HCT116 (cell line): ENCODE results near the gene RNF220. TPM values are rescaled to one million over a fixed set of nuclear protein-coding genes. Genes with fewer than 3 reads are reported as not detected.

ENCODE experiments used
- ATAC-seq: fragments of 200-7000 bp; cut with Tn5 transposase; 2 replicates; pipeline ENCODE4 v1.9.1; 2020; ENCODE audit warnings: mild to moderate bottlenecking, moderate library complexity
- BruUV-seq: library from RNA; stranded (reverse); fragments of 400-500 nt; replicated peaks from 2 replicates; lab custom pipeline; 2021; lab: Mats Ljungman, UMichigan
- CTCF ChIA-PET: fragments of 300-600 bp; sonication (Branson Sonifier 250); formaldehyde crosslinking; loops from one replicate; lab custom pipeline; 2021; ENCODE audit warnings: antibody characterized with exemption; lab: Charles Lee
- POLR2A ChIA-PET: fragments of 300-600, 350-600 bp; sonication (Branson Sonifier 250); formaldehyde crosslinking; loops from one replicate; lab custom pipeline; 2021; ENCODE audit warnings: antibody characterized with exemption; lab: Charles Lee
- RAD21 ChIA-PET, 2 experiments: fragments of 300-600 bp; sonication (Branson Sonifier 250); formaldehyde crosslinking; loops; one replicate each; lab custom pipeline; 2023; ENCODE audit warnings: low total read pairs in 2 of 2; ENCODE audit not compliant: uncharacterized antibody in 2 of 2, unreplicated experiment in 2 of 2, low non-redundant PET in 1 of 2; lab: Charles Lee
- DNase-seq: peaks from one replicate; pipeline ENCODE4 v3.0.0-alpha.2; 2010; ENCODE audit warnings: low read depth, low spot score
- H2AFZ ChIP-seq: fragments of 200-600 bp; shearing (Covaris generic), sonication (generic); 2 replicates; pipeline ENCODE4 v1.6.1; 2017; ENCODE audit warnings: low read depth, mixed run types, mixed read lengths, antibody characterized with exemption, low read length; ENCODE audit not compliant: poor library complexity, severe bottlenecking
- H3K27ac ChIP-seq: 2 replicates; pipeline ENCODE4 v1.5.1; 2012; ENCODE audit warnings: low read depth, low read length
- H3K27me3 ChIP-seq: fragments of 200-600 bp; sonication (generic); 2 replicates; pipeline ENCODE4 v1.6.1; 2016; ENCODE audit warnings: mixed run types, low read length, mixed read lengths; ENCODE audit not compliant: insufficient read depth
- H3K36me3 ChIP-seq, 2 experiments: fragments of 200-500 bp in 1 of 2; fragments of 200-600 bp in 1 of 2; sonication (Bioruptor generic) in 1 of 2; sonication (generic) in 1 of 2; 2 replicates each; pipeline versions ENCODE4 v1.5.1 to v1.6.1; 2014 to 2016; ENCODE audit warnings: low read length in 2 of 2, inconsistent platforms in 1 of 2, mixed read lengths in 1 of 2, mixed run types in 1 of 2; ENCODE audit not compliant: insufficient read depth in 2 of 2, control insufficient read depth in 1 of 2
- H3K4me1 ChIP-seq, 2 experiments: fragments of 200-600 bp in 1 of 2; sonication (generic) in 1 of 2; 2 replicates each; pipeline versions ENCODE4 v1.5.1 to v1.6.1; 2012 to 2017; ENCODE audit warnings: low read length in 2 of 2, inconsistent platforms in 1 of 2, mild to moderate bottlenecking in 1 of 2, mixed read lengths in 1 of 2, mixed run types in 1 of 2, moderate library complexity in 1 of 2; ENCODE audit not compliant: insufficient read depth in 2 of 2, control insufficient read depth in 1 of 2
- H3K4me2 ChIP-seq: fragments of 200-600 bp; sonication (generic); 2 replicates; pipeline ENCODE4 v1.6.1; 2017; ENCODE audit warnings: mixed run types, low read length, mixed read lengths
- H3K4me3 ChIP-seq, 2 experiments: fragments of 200-600 bp in 1 of 2; sonication (generic) in 1 of 2; replicated peaks in 1 of 2; 2 replicates each; pipeline ENCODE4 v1.5.1; 2011 to 2016; ENCODE audit warnings: low read length in 2 of 2, control low read depth in 1 of 2, low read depth in 1 of 2, mild to moderate bottlenecking in 1 of 2, mixed read lengths in 1 of 2, mixed run types in 1 of 2
- H3K79me2 ChIP-seq: fragments of 200-600 bp; sonication (generic); 2 replicates; pipeline ENCODE4 v1.6.1; 2017; ENCODE audit warnings: mild to moderate bottlenecking, mixed run types, low read length, moderate library complexity, mixed read lengths; ENCODE audit not compliant: insufficient read depth
- H3K9ac ChIP-seq: fragments of 200-600 bp; sonication (generic); 2 replicates; pipeline ENCODE4 v1.6.1; 2016; ENCODE audit warnings: low read length, mixed read lengths
- H3K9me2 ChIP-seq: fragments of 200-600 bp; sonication (generic), shearing (Covaris generic); 2 replicates; pipeline ENCODE4 v1.6.1; 2017; ENCODE audit warnings: mixed run types, mild to moderate bottlenecking, moderate library complexity; ENCODE audit not compliant: insufficient read depth
- H3K9me3 ChIP-seq, 2 experiments: fragments of 200-500 bp in 1 of 2; fragments of 200-600 bp in 1 of 2; sonication (Bioruptor generic) in 1 of 2; sonication (generic) in 1 of 2; 2 replicates each; pipeline ENCODE4 v1.6.1; 2014 to 2017; ENCODE audit warnings: low read length in 2 of 2, mixed read lengths in 2 of 2, inconsistent platforms in 1 of 2, low read depth in 1 of 2, mild to moderate bottlenecking in 1 of 2, mixed run types in 1 of 2, moderate library complexity in 1 of 2; ENCODE audit not compliant: control insufficient read depth in 1 of 2, insufficient read depth in 1 of 2
- H4K20me1 ChIP-seq: fragments of 200-600 bp; sonication (generic), shearing (Covaris generic); 2 replicates; pipeline ENCODE4 v1.6.1; 2017; ENCODE audit warnings: mixed run types, mild to moderate bottlenecking, moderate library complexity; ENCODE audit not compliant: insufficient read depth
- ATF3 ChIP-seq: IDR thresholded peaks from 2 replicates; pipeline ENCODE4 v1.6.1; 2012
- CBX3 ChIP-seq: IDR thresholded peaks from 2 replicates; pipeline ENCODE4 v1.6.1; 2012; ENCODE audit warnings: low read depth
- CEBPB ChIP-seq: IDR thresholded peaks from 2 replicates; pipeline ENCODE4 v1.6.1; 2012; ENCODE audit warnings: low read depth
- CTCF ChIP-seq, 3 experiments: fragments of 200-600 bp in 1 of 3; sonication (generic) in 1 of 3; IDR thresholded peaks in 2 of 3; conservative IDR thresholded peaks in 1 of 3; 2 replicates each; pipeline ENCODE4 v1.5.1; 2012 to 2017; ENCODE audit warnings: low read depth in 2 of 3, low read length in 2 of 3, antibody characterized with exemption in 1 of 3, borderline replicate concordance in 1 of 3, control low read depth in 1 of 3, mild to moderate bottlenecking in 1 of 3, mixed read lengths in 1 of 3, mixed run types in 1 of 3, moderate library complexity in 1 of 3; ENCODE audit not compliant: insufficient read depth in 1 of 3
- ELF1 ChIP-seq: IDR thresholded peaks from 2 replicates; pipeline ENCODE4 v1.6.1; 2012; ENCODE audit warnings: low read depth, borderline replicate concordance
- EZH2 ChIP-seq: fragments of 200-600 bp; sonication (generic); IDR thresholded peaks from 2 replicates; pipeline ENCODE4 v1.6.1; 2017; ENCODE audit warnings: antibody characterized with exemption, mixed run types
- EZH2phosphoT487 ChIP-seq: fragments of 200-600 bp; IDR thresholded peaks from 2 replicates; pipeline ENCODE4 v1.6.1; 2018; ENCODE audit warnings: antibody characterized with exemption, borderline replicate concordance
- FOSL1 ChIP-seq: IDR thresholded peaks from 2 replicates; pipeline ENCODE4 v1.6.1; 2012; ENCODE audit warnings: low read depth
- POLR2A ChIP-seq: IDR thresholded peaks from 2 replicates; pipeline ENCODE4 v1.7.0; 2011; ENCODE audit warnings: borderline replicate concordance; ENCODE audit not compliant: insufficient read depth, insufficient read length; ENCODE audit errors: extremely low read depth
- POLR2AphosphoS5 ChIP-seq: IDR thresholded peaks from 2 replicates; pipeline ENCODE4 v1.6.1; 2011; ENCODE audit warnings: mild to moderate bottlenecking, low read depth, low read length, moderate library complexity
- RAD21 ChIP-seq: IDR thresholded peaks from 2 replicates; pipeline ENCODE4 v1.6.1; 2012; ENCODE audit warnings: low read depth, mild to moderate bottlenecking
- SP1 ChIP-seq: IDR thresholded peaks from 2 replicates; pipeline ENCODE4 v1.6.1; 2012; ENCODE audit warnings: low read depth
- SRF ChIP-seq: IDR thresholded peaks from 2 replicates; pipeline ENCODE4 v1.6.1; 2012; ENCODE audit warnings: low read depth
- YY1 ChIP-seq: IDR thresholded peaks from 2 replicates; pipeline ENCODE4 v1.6.1; 2011; ENCODE audit warnings: low read length, low read depth, moderate library complexity, mild to moderate bottlenecking; ENCODE audit not compliant: insufficient replicate concordance; ENCODE audit errors: extremely low read depth
- ZNF274 ChIP-seq: fragments of 200-500 bp; sonication (Bioruptor generic); IDR thresholded peaks from 2 replicates; pipeline ENCODE4 v1.6.1; 2014; ENCODE audit warnings: mild to moderate bottlenecking, low read depth, low read length, inconsistent platforms
- intact Hi-C: fragments of 100-400 bp; cut with micrococcal nuclease; formaldehyde crosslinking; loops from 2 replicates; pipeline ENCODE4 v1.10.0; 2022
- total RNA-seq: library from RNA; stranded (reverse); gene quantifications from one replicate; pipeline ENCODE4 v1.2.1, GENCODE V29; 2021; ENCODE audit not compliant: unreplicated experiment

Gene RNF220
- total RNA-seq, 1 experiment from 2014 or later = 84.5 TPM

GRCh38 chr1:44575396-44575795, 170.3 kb downstream of the RNF220 start:
- Histone ChIP-seq H3K79me2 (no peaks in the 10 kb centered on the region), H3K4me2 (no peak overlapping the region), H3K9ac (no peak overlapping the region), H3K36me3 (no peaks in the 10 kb centered on the region), H3K9me2 (no peaks in the 10 kb centered on the region), H4K20me1 (no peaks in the 10 kb centered on the region), H3K9me3 (no peaks in the 10 kb centered on the region), H3K4me1 (peaks cover 0 to 3% of the 10 kb centered on the region in 2 experiments; a peak in 1 of 4 replicates), H2AFZ (no peak overlapping the region), H3K4me3 (no peak overlapping the region), H3K27ac (no peak overlapping the region), H3K27me3 (no peaks in the 10 kb centered on the region)
- no peak for DNase-seq
- TF ChIP-seq ZNF274 (no peak), CBX3 (no peak), CEBPB (no peak), CTCF (IDR thresholded peaks at IDR 0.05 in 2 of 3, conservative IDR thresholded peaks at IDR 0.05 in 1 of 3; ENCODE audit: borderline replicate concordance in 1 of 3, insufficient read depth in 1 of 3, low read depth in 2 of 3, low read length in 2 of 3) (no peak), POLR2AphosphoS5 (no peak), ATF3 (no peak), EZH2phosphoT487 (no peak), FOSL1 (no peak), POLR2A (no peak), ELF1 (no peak), SP1 (no peak), RAD21 (no peak), EZH2 (no peak), SRF (no peak), YY1 (no peak)
- ATAC-seq = no peak
- intact Hi-C loops = no loop called here
- ChIA-PET RAD21 (no interaction called here), POLR2A (no interaction called here), CTCF (no interaction called here)
- no TSS peak for BruUV-seq
